GM21619 (cell line): ENCODE results near the gene GPR17.

Experiments
- ATAC-seq: cut with Tn5 transposase; IDR thresholded peaks from one replicate; pipeline ENCODE4 v1.9.1; 2021; ENCODE audit not compliant: unreplicated experiment

The GPR17 gene

GRCh38 chr2:127628767-127629614, 17.0 kb upstream of the GPR17 start:
- ATAC-seq, result no peak

GRCh38 chr2:127629637-127630036, 16.3 kb upstream of the GPR17 start:
- no peak for ATAC-seq

GRCh38 chr2:127630096-127630863, 15.7 kb upstream of the GPR17 start:
- no peak for ATAC-seq

DNA sequence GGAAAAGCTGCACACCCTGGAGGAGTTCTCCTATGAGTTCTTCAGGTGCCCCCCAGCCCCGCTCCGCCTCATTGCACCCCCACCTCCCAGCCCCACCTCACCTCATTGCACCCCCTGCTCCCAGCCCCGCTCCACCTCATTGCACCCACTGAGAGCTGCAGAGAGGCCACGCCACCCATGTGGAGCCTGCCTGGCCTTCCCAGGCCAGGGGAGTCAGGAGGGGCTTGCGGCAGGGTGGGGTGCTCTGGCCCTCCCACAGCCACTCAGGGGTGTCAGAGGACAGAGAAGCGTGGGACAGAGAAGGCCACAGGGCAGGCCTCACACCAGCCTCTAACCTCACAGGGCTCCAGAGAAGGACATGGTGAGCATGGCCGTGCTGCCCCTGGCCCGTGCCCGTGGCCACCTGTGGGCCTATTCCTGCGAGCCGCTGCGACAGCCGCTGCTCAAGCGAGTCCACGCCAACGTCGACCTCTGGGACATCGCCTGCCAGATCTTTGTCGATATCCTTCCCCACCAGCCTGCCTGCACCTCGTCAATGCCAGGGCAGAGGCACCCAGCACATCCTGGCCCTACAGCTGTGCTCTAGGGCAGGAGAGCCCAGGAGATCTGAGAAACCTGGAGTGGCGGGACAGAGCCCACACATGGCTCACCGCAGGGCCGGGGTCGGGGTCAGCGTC, 15.0 kb upstream of the GPR17 start:
- no peak for ATAC-seq

DNA sequence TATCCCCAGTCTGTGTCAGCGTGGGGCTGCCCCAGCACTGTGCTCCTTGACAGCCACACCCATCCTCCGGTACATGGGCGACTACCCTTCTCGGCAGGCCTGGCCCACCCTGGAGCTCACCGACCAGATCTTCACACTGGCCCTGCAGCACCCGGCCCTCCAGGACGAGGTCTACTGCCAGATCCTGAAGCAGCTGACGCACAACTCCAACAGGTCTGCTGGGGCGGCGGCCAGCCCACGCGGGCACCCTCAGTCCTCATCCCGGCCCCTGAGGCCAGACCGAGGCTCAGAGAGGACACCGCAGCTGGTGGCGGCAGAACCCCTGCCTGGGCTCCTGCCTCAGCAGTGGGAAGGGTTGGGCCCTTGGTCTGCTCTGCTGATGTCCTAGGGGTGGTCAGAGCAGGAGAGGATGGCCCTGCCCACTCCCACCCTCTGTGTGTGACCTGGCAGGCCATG, 14.4 kb upstream of the GPR17 start:
- ATAC-seq, result no peak

DNA sequence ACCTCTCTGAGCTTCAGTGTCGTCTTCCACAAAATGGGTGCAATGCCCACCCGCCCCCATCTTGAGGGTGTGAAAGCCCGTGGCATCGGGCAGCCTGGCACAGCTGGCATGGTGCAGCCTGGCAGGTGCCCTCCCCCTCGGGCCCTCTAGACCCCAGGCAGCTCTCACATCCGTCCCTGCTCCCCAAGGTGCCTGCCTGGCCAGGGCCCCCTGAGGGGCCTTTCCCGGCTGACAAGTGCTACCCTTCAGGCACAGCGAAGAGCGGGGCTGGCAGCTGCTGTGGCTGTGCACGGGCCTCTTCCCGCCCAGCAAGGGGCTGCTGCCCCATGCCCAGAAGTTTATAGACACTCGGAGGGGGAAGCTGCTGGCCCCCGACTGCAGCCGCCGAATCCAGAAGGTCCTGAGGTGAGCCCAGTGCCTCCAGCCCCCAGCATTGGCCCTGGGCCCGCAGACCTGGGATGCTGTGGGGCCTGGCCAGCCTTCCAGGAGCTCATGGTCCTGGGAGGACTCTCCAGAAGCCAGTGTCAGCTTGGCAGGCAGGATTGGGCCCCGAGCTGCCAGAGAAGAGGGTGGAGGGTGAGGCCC, 13.9 kb upstream of the GPR17 start:
- ATAC-seq, result no peak

DNA sequence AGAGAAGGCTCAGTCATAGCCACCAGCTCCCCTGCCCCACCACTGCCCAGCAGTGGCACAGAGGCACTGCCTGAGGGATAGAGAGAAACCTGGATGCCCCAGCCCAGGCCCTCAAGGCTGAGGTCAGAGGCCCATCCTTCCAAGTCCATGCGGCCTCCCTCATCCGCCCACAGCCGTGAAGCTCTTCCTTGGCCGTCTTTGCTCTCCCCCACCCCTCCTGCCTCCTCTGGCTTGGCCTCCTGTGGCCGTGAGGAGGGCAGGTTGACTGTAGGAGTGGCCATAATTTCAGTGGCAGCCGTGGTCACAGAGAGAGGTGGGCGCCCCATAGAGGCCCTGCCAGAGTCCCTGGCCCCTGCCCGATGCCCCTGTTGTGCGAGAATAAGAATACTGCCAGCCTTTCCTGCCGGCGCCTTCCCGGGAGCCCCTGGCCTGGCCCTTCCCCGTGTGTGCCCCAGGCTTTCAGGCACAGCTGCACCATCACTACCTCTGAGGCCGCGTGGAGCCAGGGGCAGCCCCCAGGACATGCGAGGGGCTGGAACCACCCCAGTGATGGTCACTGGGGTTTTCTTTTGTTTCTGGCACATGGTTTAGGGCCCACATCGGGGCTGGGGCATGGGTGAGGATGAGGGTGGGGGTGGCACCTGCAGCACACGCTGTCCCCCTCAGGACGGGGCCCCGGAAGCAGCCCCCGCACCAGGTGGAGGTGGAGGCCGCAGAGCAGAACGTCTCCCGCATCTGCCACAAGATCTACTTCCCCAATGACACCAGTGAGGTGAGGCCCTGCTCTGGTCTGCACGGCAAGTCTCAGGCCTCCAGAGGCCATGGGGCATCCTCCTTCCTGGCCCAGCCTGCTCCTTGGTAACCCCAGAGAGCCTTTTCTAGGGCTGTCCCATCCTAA, 13.1 kb upstream of the GPR17 start:
- ATAC-seq, result peak; percentile 54

GRCh38 chr2:127633556-127634065, 12.3 kb upstream of the GPR17 start:
- ATAC-seq, result no peak

- no peak for ATAC-seq
Observed at GRCh38 chr2:127634066-127634617, 11.8 kb upstream of the GPR17 start.

- ATAC-seq, result no peak
Observed at GRCh38 chr2:127634626-127635379, 11.2 kb upstream of the GPR17 start.

- ATAC-seq, result no peak
Observed at GRCh38 chr2:127635380-127636237, 10.3 kb upstream of the GPR17 start.

GRCh38 chr2:127636248-127637235, 9.4 kb upstream of the GPR17 start:
- ATAC-seq, result no peak

DNA sequence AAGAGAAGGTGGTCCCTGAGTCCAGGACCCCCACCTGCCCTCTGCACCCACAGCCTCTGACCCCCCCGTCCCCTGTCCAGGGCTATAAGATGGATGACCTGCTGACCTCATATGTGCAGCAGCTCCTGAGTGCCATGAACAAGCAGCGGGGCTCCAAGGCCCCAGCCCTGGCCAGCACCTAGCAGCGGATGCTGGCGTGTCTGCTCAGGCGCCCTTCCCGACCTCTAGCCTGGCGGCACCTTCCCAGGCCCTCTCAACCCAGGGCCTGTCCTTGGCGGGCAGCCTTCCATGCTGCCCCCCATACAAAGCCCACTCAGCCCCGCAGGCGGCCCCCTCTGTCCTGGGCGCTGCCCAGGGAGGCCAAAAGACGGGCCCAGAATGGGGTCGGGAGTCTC, 8.7 kb upstream of the GPR17 start:
- ATAC-seq, result no peak

- no peak for ATAC-seq
Observed at GRCh38 chr2:127637725-127638252, 8.2 kb upstream of the GPR17 start.

GRCh38 chr2:127638361-127639110, 7.4 kb upstream of the GPR17 start:
- ATAC-seq, result no peak

- no peak for ATAC-seq
Observed at GRCh38 chr2:127639111-127639474, 6.9 kb upstream of the GPR17 start.
